Endodermal cell (in vitro differentiated cells): ENCODE measurements around the gene XAB2. TPM values are rescaled to one million over a fixed set of nuclear protein-coding genes. Genes with fewer than 3 reads are reported as not detected.

Experiments used
- DNase-seq: peaks from one replicate; pipeline ENCODE4 v3.0.0-alpha.2; 2017
- H3K27ac ChIP-seq: 2 replicates; pipeline ENCODE4 v1.5.1; 2013; ENCODE audit warnings: mild to moderate bottlenecking, low read depth, low read length, moderate library complexity
- H3K27me3 ChIP-seq: 2 replicates; pipeline ENCODE4 v1.6.1; 2013; ENCODE audit warnings: mild to moderate bottlenecking, low read length, moderate library complexity; ENCODE audit not compliant: insufficient read depth, control insufficient read depth, poor library complexity, severe bottlenecking
- H3K36me3 ChIP-seq: 2 replicates; pipeline ENCODE4 v1.7.0; 2013; ENCODE audit warnings: mild to moderate bottlenecking, low read length, moderate library complexity; ENCODE audit not compliant: control insufficient read depth, insufficient read depth
- H3K4me1 ChIP-seq: one replicate; pipeline ENCODE4 v1.7.0; 2013; ENCODE audit warnings: low read length; ENCODE audit not compliant: control insufficient read depth, insufficient read depth
- H3K4me3 ChIP-seq: 2 replicates; pipeline ENCODE4 v1.5.1; 2013; ENCODE audit warnings: mild to moderate bottlenecking, low read length, moderate library complexity
- H3K9ac ChIP-seq: 2 replicates; pipeline ENCODE4 v1.6.1; 2013; ENCODE audit warnings: mild to moderate bottlenecking, low read length, moderate library complexity; ENCODE audit not compliant: poor library complexity, severe bottlenecking; ENCODE audit errors: extremely low read depth
- H3K9me3 ChIP-seq: 2 replicates; pipeline ENCODE4 v1.6.1; 2013; ENCODE audit warnings: mild to moderate bottlenecking, low read length, moderate library complexity; ENCODE audit not compliant: control insufficient read depth
- H3K27ac Mint-ChIP-seq: 2 replicates; pipeline ENCODE4 v1.8.0; 2020; ENCODE audit warnings: mixed read lengths
- H3K27me3 Mint-ChIP-seq: 2 replicates; pipeline ENCODE4 v1.8.0; 2021; ENCODE audit warnings: mild to moderate bottlenecking, mixed read lengths; ENCODE audit not compliant: insufficient read depth
- H3K36me3 Mint-ChIP-seq: 2 replicates; pipeline ENCODE4 v1.8.0; 2020; ENCODE audit warnings: low read depth, mixed read lengths
- H3K4me1 Mint-ChIP-seq: 2 replicates; pipeline ENCODE4 v1.8.0; 2020; ENCODE audit warnings: mixed read lengths
- H3K4me3 Mint-ChIP-seq: 2 replicates; pipeline ENCODE4 v1.8.0; 2020; ENCODE audit warnings: mild to moderate bottlenecking, moderate library complexity, mixed read lengths
- H3K9me3 Mint-ChIP-seq: 2 replicates; pipeline ENCODE4 v1.8.0; 2020; ENCODE audit warnings: mild to moderate bottlenecking, mixed read lengths
- CTCF ChIP-seq: fragments of 200-600 bp; sonication (generic); conservative IDR thresholded peaks from 2 replicates; pipeline ENCODE4 v1.5.0; 2021; ENCODE audit warnings: antibody characterized with exemption, mild to moderate bottlenecking
- WGBS, 2 experiments: methylation state at CpG; one replicate each; pipeline versions ENCODE4 v1.1.5 to v1.1.7; 2013; ENCODE audit warnings: missing lambda C conversion rate in 2 of 2, mixed read lengths in 1 of 2; ENCODE audit not compliant: insufficient coverage in 1 of 2, insufficient read length in 1 of 2; 5-methylcytosine and 5-hydroxymethylcytosine counted together
- total RNA-seq, 2 donors: library from RNA; stranded (reverse); fragmentation: NEBNext Ultra II Directional in 1 of 2; extraction: Animal tissue kit (Norgen Biotek cat#: 25700) in 1 of 2; gene quantifications; 2 replicates in 1 of 2; 3 replicates in 1 of 2; pipeline ENCODE4 v1.2.1, GENCODE V29; 2021

The XAB2 gene
- total RNA-seq, 2 donors from 2014 or later: 44.3 to 46.6 TPM

- H3K4me1 ChIP-seq: no peaks in the 10 kb centered on the region
- DNase-seq: no peak
- H3K4me3 Mint-ChIP-seq: no peak overlapping the region
- peaks cover 10% of the 10 kb centered on the region for H3K36me3 ChIP-seq
- no peak overlapping the region for H3K27ac ChIP-seq
- H3K27ac Mint-ChIP-seq: no peak overlapping the region
- H3K27me3 ChIP-seq: peaks cover 8% of the 10 kb centered on the region
- no peaks in the 10 kb centered on the region for H3K9me3 ChIP-seq
- peaks cover 11% of the 10 kb centered on the region for H3K27me3 Mint-ChIP-seq
- 89 to 92% methylated on average over 4 to 11 of the region's 11 CpGs for WGBS, 2 experiments
- H3K4me3 ChIP-seq: no peak overlapping the region
- H3K9me3 Mint-ChIP-seq: peaks cover 2% of the 10 kb centered on the region
- peaks cover 32% of the 10 kb centered on the region for H3K36me3 Mint-ChIP-seq
- H3K4me1 Mint-ChIP-seq: peaks cover 6% of the 10 kb centered on the region
- no peak for TF ChIP-seq CTCF
- H3K9ac ChIP-seq: no peak overlapping the region
Observed at GRCh38 chr19:7640803-7641202, 11.5 kb upstream of the XAB2 start.

GRCh38 chr19:7639863-7640348, 10.6 kb upstream of the XAB2 start:
- Mint-ChIP-seq H3K4me1 (no peaks in the 10 kb centered on the region), H3K4me3 (no peak overlapping the region), H3K36me3 (peaks cover 30% of the 10 kb centered on the region), H3K27ac (no peak overlapping the region), H3K27me3 (peaks cover 20% of the 10 kb centered on the region), H3K9me3 (peaks cover 2% of the 10 kb centered on the region)
- no peaks in the 10 kb centered on the region for H3K4me1 ChIP-seq
- no peak overlapping the region for H3K9ac ChIP-seq
- no peak overlapping the region for H3K27ac ChIP-seq
- no peak overlapping the region for H3K4me3 ChIP-seq
- 94 to 96% methylated on average over 9 to 13 of the region's 13 CpGs for WGBS, 2 experiments
- no peak for TF ChIP-seq CTCF
- peaks cover 17% of the 10 kb centered on the region for H3K27me3 ChIP-seq
- DNase-seq: no peak
- peaks cover 10% of the 10 kb centered on the region for H3K36me3 ChIP-seq
- no peaks in the 10 kb centered on the region for H3K9me3 ChIP-seq

- Mint-ChIP-seq H3K9me3 (peaks cover 2% of the 10 kb centered on the region), H3K27me3 (peaks cover 28% of the 10 kb centered on the region), H3K27ac (no peak overlapping the region), H3K4me3 (peak overlapping the region; percentile 77), H3K4me1 (no peaks in the 10 kb centered on the region), H3K36me3 (peaks cover 22% of the 10 kb centered on the region)
- no peaks in the 10 kb centered on the region for H3K4me1 ChIP-seq
- peaks cover 23% of the 10 kb centered on the region for H3K27me3 ChIP-seq
- no peak overlapping the region for H3K4me3 ChIP-seq
- 91 to 93% methylated on average over 12 of the region's 12 CpGs for WGBS, 2 experiments
- no peaks in the 10 kb centered on the region for H3K9me3 ChIP-seq
- H3K9ac ChIP-seq: no peak overlapping the region
- H3K36me3 ChIP-seq: peaks cover 10% of the 10 kb centered on the region
- DNase-seq: no peak
- H3K27ac ChIP-seq: no peak overlapping the region
- no peak for TF ChIP-seq CTCF
Observed at GRCh38 chr19:7638802-7639465, 9.6 kb upstream of the XAB2 start.
